CD4-positive, alpha-beta T cell treated with Interleukin-15 for 4 hours (primary cell): ENCODE results near the gene ULK4.
"Not testable (repeated sequence)": the region's sequence is repeated elsewhere in the genome, so short reads cannot be mapped to it uniquely, and the experiment has no call there.

Experiments used
- DNase-seq: peaks from one replicate; pipeline ENCODE4 v3.0.0-alpha.2; 2020; ENCODE audit warnings: low spot score

The ULK4 gene

DNA sequence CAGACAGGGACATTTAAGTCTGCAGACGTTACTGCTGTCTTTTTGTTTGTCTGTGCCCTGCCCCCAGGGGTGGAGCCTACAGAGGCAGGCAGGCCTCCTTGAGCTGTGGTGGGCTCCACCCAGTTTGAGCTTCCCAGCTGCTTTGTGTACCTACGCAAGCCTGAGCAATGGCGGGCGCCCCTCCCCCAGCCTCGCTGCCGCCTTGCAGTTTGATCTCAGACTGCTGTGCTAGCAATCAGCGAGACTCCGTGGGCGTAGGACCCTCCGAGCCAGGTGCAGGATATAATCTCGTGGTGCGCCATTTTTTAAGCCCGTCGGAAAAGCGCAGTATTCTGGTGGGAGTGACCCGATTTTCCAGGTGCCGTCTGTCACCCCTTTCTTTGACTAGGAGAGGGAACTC, 314.2 kb downstream of the ULK4 start:
- not testable (repeated sequence) for DNase-seq

DNA sequence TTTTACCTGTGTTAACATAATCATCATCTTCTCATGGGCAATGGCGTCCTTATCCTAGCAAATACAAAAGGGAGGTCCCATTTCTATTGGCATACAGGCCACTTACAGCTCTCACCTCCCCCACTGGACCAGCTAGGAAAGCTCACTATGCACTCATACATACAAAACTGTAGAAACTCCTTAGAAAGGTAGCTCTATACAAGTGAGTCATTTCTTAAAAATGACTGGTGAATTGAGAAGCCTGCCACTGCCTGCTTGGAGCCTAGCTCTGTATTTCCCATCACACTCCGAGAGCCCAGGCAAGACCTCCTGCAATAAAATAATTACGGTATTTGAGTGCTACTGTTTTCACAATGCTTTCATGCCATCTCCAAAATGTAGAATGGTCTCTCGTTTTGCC, 321.8 kb downstream of the ULK4 start:
- no peak for DNase-seq

DNA sequence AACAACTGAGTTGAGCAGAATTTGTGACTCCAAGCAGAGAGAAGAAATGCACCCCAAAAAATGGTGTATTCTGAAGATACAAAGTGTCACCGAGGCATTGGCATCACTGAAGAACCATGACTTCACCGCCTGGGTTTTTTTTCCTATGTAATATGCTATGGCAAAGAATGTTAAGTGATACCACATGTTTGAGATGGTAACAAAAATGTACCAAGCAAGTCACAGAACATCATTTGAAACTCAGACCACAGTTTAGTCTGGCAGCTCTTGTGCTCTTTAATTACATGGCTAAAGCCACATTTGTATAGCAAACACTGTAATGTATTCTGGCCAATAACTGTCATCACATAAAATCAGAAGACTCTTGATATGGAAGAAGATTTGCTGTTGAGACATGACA, 323.5 kb downstream of the ULK4 start:
- no peak for DNase-seq

DNA sequence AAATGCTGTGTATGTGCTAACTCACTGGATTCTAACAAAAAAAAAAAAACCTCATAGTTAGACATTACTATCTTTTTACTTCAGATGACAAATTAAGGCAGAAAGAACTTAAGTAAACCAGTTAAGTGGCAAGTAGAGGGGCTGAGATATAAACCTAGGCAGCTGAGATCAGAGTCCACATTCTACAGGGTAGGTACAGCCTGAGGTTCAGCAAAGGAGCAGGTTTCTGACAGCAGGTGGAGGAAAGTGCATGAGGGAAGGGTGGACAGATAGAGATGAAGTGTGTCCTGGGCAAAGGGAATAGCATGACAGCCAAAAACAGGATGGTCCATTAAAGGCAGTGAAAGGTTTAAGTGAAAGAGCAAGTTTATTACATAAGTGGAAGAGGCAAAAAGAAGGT, 329.2 kb downstream of the ULK4 start:
- no peak for DNase-seq

DNA sequence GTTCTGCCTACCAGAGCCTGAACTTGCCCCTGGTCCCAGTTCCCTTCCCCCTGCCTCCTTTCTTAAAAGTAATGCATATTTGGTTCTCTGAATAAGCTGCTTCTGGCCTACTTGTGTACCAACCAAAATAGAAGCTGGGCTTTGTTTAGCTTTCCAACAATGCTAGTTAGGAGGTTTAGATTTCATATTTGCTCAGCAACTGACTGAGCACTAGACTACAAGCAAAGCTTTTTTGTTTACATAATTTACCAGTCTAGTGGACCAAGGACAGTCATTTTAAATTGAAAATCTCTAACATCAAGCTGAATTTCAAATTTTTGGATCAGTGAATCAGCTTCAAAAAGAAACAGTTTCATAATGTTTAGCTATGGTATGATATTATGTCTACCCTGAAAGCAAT, 331.2 kb downstream of the ULK4 start:
- DNase-seq = no peak

DNA sequence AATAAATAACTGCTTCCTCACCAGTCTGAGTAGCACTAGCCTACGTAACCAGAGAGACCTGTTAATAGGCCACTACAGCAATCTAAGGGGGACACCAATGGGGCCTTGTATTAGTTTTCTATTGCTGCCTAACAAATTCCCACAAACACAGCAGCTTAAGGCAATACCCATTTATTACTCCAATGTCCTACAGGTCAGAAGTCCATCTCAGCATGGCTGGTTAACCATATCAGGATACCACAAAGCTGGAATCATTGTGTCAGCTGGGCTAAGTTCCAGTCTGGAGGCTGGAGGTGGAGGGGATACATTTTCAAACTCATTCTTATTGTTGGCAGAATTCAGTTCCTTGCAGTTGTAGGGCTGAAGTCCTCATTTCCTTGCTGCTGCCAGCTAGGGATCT, 331.9 kb downstream of the ULK4 start:
- DNase-seq = no peak

DNA sequence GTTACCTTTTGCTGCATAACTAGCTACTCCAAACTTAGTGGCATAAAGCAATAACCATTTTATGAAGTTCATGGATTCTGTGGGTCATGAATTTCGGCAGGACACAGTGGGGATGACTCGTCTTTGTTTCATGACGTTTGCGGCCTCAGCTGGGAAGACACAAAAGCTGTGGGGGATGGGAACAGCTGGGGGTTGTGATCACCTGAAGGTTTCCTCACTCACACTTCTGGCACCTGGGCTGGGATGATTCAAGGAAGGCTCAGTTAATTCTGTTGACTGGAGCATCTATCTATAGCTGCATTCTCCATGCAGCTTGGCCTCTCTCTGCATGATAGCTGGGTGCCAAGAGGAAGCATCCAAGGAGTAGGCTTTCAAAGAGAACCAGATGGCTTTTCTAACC, 332.8 kb downstream of the ULK4 start:
- DNase-seq = no peak

DNA sequence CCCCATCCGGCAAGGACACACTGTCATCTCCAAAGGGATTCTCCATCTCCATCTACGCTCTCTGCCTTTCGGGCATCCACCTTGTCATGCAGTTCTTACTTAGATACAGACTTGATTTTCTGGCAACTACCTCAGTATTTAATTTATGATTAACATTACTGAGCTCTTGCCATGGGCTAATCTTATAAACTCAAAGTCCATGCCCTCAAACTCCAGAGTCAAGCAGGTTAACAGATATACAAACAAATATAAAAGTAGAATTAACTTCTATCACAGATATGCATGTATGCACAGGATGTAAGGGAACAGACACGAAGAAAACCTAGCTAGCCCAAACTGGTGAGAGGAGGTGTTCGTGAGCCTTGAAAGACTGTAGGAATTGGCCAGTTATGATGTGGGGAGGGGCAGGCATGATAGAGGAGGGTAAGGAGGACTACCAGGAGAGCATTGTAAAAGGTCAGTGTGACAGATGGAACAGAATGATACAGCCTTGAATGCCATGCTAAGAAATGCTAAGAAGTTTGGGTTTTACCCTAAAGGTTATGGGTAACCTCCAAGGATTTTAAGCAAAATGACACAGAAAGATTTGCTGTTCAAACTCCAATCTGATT, 334.3 kb downstream of the ULK4 start:
- no peak for DNase-seq

DNA sequence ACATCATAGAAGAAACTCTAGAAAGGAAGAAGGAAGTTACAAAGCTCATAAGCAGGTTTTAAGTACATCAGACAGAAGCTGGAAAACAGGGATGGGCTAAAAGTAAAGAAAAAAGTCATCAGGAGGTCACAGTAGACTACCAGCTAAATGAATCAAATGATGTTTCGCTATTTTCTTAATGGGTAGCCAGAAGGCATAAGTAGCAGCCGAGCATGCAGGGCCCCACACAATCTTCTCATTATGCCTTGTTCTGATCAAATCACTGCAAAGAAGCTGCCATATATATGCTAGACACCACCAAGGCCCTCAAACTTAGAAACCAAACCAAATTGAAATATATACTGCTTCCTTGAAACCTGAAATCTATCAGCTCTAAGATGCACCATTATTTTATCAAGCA, 349.1 kb downstream of the ULK4 start:
- no peak for DNase-seq

DNA sequence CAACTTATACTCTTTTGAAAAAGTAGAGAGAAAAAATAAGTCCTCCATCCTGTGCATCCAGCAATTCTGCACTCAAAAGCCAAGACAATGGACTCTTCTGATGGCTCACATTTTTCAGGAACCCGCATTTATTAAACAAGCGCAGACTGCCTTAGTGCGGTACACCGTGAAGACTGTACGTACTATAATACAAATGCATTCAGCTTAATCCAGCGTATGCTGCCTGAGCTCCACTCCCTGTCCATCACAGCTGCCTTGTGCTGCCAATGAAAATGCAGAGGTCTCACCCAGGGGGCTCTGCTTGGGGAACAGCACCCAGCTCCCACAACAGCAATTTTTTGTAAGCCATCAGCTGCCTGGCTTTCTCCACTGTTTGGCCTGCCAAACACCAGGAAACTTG, 350.9 kb downstream of the ULK4 start:
- no peak for DNase-seq

DNA sequence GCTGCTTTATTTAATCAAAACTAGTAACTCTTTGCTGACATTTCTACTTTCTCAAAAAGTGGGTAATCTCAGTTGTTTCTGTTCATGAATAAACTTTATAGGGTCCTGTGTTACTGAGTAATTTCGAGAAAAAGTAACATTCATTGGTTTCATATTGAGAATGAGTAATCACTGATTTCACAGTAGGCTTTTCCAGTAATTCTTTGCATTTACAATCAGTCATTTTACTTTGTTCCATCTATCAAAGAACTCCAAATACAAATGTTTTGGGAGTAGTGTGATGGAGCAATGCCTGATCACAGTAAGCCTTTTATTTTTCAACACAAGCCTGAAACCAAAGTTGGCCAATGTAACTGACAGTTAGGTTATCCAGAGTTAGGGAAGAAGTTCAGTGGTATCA, 353.6 kb downstream of the ULK4 start:
- DNase-seq = no peak

DNA sequence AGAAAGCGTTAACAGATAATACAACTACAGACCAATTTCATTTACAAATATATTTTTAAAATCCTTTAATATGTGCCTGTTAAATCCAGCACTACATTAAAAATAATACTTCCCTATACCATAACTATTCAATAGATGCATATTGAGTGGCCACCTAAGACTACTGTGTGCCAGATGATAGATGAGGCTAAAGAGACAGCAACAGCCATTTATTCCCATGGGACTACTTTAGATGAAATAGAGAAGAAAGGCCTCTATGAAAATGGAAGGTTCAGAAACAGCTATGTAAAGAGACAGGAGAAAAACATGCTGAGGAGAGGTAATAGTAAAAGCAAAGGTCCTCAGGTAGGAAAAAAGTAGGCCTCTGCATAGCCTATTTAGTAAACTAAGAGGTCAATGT, 358.1 kb downstream of the ULK4 start:
- no peak for DNase-seq

DNA sequence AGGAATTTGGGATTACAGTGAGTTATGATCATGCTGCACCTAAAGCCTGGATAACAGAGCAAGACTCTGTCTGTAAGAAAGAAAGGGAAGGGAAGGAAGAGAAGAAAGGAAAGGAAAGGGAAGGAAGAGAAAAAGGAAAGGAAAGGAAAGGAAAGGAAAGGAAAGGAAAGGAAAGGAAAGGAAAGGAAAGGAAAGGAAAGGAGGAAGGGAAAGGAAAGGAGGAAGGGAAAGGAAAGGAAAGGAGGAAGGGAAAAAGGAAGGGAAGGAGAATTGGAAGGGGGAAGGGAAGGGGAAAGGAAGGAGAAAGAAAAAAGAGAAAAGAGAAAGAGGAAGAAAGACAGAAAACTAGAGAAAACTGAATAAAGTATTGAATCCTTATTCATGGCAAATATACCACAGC, 359.8 kb downstream of the ULK4 start:
- no peak for DNase-seq

DNA sequence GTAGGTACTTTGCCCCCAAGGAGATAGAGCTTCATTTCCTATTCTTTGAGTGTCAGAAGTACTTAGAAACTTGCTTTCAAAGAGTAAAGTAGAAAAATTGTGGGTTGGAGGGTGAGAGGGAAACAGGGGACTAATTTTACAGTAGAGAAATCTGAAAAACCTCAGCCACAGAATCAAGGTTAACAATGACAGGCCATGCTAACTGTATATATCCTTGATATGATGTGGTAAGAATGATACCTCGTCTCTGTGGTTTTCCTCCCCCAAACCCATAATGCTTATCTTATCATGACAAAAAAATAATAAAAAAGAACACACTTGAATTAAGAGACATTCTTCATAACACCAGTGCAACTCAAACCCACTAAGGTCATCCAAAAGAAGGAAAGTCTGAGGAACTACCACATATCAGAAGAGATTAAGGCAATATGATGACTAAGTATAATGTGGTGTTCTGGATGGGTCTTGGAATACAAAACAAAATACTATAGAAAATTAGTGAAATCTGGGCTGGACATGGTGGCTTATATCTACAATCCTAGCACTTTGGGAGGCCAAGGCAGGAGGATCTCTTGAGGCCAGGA, 360.4 kb downstream of the ULK4 start:
- no peak for DNase-seq

DNA sequence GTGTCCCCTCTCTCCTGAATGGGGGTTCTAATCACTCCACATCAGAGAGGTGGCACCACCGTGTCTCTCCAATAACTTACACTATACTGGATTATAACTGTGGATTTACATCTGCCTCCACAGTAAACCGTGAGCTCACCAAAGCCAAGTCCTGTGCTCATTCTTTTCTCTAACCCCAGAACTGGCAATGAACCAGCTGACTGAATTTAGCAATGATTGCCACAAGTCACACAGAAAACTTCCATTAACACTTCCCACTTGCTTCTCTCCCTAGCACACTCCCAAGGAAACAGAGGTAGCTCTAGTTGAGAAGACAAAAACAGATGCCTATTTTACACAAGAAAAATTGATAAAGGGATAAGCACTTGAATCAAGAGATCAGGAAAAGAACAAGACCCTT, 361.3 kb downstream of the ULK4 start:
- no peak for DNase-seq

DNA sequence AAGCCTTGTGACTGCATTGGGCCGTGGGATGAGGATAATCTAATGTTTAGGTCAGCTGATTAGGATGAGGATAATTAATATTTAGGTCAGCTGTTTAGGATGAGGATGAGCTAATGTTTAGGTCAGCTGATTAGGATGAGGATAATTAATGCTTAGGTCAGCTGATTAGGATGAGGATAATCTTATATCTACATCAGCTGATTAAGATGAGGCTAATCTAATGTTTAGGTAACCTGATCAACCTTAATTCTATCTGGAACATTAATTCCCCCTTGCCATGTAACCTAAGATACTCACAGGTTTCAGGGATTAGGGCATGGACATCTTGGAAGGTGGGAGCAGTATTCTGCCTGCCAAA, 362.8 kb downstream of the ULK4 start:
- DNase-seq = no peak

DNA sequence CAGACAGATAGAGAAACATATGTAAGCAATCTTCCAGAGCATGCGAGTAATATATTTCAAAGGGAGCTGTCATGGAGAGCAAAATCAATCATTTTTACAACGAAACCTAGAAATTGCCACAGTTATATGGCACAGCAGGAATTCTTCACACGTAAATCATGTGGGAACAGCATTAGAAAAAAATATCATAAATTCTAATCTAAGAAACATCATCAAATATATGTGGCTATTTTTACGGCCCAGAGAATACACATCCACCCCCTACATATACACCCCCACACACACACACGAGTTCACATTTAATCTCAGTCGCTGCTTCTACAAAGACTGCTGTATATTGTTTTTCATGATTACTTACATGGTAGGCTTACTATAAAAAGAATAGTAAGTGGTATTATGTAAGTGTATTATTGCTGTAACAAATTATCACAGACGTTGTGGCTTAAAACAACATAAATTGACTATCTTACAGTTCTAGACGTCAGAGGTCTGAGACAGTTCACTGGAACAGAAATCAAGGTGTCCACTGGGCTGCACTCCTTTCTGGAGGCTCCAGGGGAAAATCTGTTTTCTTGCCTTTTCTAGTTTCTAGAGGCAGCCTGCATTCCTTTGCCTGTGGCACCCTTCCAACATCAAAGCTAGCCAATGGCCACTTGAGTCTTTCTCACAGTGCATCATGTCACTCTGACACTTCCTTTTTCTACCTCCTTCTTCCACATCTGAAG, 363.3 kb downstream of the ULK4 start:
- DNase-seq = no peak

DNA sequence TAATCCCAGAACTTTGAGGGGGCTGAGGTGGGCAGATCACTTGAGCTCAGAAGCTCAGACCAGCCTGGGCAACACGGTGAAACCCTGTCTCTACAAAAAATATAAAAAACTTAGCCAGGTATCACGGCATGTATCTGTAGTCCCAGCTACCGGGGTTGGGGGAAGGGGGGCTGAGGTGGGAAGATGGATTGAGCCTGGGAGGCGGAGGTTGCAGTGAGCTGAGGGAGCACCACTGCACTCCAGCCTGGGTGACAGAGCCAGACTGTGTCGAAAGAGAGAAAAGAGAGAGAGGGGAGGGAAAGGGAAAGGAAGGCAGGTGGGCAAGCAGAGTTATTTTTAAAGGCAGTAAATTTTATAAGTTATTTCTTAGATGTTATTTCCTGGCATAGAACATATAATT, 368.1 kb downstream of the ULK4 start:
- no peak for DNase-seq

DNA sequence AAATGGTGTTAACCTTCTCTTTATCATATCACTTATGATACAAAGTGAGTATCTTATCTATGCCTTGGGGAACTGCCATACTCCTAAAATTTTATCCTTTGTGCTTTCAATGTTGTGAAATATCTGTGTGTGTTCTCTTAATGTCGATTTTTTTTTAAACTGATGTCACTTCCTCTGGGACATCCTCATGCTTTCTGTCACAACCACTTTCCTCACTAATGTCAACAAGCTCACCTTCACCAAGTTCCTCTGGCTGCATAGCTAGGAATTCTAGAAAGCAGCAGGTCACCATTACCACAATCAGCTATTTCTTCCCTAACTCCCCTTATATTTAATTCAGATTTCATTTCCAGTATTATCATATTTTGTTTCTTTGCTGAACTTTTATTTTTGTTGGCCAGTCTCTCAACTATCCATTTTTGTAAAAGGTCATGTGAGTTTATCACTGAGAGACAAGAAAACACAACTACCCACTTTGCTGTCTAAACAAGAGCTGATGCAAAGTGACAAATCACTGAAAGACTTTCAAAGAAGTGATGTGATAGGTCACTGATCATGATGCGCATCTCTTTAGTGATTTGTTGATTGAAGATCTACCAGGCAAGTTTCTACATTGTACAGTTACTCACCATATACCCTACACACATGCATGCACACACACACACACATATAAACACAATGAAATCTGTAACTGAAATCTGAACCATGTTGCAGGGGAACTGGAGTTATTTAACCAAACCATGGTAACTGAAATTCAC, 369.0 kb downstream of the ULK4 start:
- no peak for DNase-seq

DNA sequence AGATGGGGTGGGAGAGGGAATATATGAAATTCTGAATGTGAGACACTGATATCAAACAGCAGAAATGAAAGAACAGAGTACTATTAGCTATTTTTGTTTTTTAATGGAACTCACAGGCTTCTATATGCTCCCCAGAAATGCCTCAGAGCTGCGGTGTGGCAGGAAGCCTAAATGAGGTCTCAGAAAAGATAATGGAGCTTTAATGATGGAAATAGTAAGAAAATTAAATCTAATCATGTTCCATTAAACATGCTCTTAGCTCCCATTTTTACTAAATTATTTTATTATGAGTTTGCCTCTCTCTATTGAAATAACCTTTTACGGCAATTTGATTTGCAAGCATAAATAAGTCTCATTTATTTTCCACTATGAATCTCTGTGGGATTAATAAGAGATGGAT, 378.9 kb downstream of the ULK4 start:
- no peak for DNase-seq

DNA sequence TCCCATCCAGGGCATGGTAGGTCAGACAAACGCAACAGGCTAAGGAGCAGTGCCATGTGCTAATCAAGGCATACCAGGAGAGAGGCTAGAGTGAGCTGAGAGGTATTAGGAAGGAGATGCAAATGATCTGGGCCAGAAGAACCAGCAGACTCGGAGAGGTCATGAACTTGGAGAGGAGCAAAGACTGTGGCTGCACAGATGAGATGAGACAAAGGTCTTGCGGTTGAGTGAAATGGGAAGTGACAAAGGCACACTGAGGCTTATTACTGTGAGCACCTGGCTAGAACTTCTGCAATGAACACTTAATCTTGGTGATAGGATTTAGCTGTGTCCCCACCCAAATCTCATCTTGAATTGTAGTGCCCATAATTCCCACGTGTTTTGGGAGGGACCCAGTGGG, 380.2 kb downstream of the ULK4 start:
- no peak for DNase-seq

DNA sequence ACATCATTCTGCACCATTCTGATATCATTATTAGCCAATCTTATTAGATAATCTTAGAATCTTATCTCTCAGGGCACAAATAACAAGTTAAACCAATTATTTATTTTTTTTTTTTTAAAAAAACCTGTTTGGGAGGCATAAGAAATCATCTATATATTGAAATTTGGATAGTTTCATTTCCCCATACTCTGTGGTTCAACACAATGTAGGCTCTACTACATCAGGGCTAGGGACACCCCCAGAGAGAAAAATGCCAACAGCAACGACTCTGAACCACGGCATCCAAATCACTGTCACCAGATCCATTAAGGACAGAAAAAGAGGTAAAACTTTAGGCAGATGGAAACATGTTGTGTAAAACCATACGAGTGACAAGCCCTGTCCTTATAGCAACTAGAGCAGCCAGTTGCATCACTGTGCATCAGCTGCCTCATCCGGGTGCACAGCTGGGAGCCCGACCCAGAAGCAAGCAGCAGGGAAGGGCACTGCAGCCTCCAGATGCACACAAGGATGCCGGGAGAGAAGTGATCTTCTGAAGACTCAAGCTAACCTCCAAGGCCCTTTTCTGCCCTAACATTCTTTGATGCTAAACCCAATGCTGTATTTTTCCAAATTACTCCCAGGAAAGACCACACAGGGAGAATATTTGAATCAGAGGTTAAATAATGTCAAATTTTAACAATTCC, 381.5 kb downstream of the ULK4 start:
- DNase-seq = no peak

DNA sequence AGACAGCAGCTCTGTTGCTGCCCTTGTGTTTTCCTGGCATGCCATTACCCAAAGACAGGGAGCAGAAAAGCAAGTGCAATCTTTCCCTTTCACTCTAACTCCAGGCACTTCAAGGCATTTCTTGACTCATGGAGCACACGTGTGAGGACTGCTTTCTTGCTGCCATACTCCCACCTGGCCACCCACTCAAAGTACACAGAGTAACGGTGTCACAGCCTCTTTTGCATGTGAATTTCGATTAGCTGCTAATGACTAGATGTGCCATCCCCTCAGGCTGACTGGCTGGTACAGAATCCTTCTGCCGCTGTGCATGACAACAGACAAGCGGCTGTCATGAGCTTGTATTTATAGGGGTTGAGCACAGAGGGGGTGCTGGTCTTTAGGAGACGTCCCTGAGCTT, 382.0 kb downstream of the ULK4 start:
- DNase-seq = no peak
